Ureter (tissue), 1 donor: Measurements from ENCODE around the gene COPS7A. TPM values are rescaled to one million over a fixed set of nuclear protein-coding genes. Genes with fewer than 3 reads are reported as not detected.

Source experiments
- DNase-seq: peaks from one replicate; pipeline ENCODE4 v3.0.0-alpha.2; 2020; ENCODE audit warnings: low spot score
- total RNA-seq: library from RNA; stranded (reverse); gene quantifications from one replicate; pipeline ENCODE4 v1.2.4, GENCODE V29; 2023
- donor health status: DM: yes; HTN: yes; CAD: no.

COPS7A gene
- total RNA-seq, 1 donor from 2014 or later, result 77.9 TPM

GRCh38 chr12:6750506-6750905 is 26.7 kb downstream of the COPS7A start:
- DNase-seq, result no peak

GRCh38 chr12:6751767-6752166 is 27.9 kb downstream of the COPS7A start:
- no peak for DNase-seq

DNA sequence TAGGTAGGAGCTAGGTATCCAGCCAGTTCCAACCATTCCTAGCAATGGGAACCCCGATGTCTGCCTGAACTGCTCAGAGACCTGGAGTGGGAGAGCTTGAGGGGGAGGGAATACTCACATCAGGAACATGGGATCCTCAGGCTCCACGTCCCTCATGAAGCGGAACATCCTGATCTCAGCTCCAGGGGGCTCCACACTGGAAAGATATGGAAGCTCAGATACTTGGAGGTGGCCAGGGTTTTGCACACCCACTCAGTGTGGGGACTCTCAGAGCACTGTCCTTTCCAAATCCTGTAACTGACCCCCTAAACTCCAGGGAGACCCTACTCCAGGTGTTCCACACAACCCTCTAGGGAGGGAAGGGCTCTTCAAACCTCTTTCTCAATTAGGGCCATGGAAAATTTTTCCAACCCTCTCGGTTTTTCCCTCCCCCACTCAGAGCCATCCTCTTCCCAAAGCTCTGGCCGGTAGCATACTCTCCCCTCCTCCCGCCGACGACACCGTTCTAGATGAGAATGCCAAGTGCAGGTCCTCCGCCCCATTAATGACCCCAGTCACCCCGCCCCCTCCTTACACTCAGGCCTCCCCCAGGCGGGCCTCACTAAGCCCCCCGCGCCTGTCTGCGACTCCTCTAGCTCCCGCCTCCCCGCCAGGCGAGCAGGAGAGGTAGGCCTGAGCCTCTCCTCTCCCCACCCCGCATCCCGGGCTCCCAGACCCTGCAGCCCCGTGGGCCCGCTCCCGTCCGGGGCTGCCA is 28.5 kb downstream of the COPS7A start:
- DNase-seq, result no peak

DNA sequence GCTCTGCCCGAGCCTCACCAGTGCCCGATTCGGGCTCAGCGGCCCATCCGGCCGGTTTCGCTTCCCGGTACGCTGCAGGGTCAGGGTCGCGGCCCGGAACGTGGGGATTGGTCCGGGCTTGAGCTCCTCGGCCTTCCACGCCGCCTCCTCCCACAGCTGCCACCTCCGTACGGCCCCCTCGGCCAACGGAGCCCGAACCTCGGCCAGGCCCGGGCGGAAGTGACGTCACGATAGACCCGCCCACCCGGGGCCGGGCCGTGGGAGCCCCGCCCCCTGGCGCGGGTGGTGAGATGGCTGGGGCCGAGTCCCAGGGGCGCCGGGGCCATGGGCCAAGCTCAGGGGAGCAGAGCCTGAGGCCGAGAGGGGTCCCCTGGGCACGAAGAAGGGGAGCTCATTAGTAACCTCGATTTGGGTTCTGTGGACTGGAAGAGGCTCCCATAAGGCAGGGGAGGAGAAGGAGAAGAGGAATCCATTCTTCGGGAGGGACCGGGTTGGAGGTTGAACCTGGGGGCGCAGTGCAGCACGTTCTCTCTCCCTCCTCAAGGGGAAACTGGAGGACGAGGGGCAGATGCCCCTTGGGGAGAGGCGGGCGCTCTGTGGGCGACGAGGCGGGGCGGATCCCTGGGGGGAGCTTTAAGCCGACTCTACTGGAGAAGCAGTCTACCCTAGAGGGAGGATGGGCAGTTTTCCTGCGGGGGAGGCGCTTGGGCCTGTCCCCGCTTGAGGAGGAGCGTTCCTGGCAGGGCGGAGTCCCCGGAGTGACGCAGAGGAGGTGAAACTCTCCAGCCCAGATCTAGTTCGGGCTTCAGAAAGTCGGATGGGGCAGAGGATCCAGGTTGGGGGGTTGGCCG is 29.3 kb downstream of the COPS7A start, which contains the start of gene MLF2:
TSS of gene MLF2 (minus strand) at position 221 of the 851 bp plus-strand sequence. CDS start 807 bp downstream, outside the sequence.
- peak; percentile 99 for DNase-seq

DNA sequence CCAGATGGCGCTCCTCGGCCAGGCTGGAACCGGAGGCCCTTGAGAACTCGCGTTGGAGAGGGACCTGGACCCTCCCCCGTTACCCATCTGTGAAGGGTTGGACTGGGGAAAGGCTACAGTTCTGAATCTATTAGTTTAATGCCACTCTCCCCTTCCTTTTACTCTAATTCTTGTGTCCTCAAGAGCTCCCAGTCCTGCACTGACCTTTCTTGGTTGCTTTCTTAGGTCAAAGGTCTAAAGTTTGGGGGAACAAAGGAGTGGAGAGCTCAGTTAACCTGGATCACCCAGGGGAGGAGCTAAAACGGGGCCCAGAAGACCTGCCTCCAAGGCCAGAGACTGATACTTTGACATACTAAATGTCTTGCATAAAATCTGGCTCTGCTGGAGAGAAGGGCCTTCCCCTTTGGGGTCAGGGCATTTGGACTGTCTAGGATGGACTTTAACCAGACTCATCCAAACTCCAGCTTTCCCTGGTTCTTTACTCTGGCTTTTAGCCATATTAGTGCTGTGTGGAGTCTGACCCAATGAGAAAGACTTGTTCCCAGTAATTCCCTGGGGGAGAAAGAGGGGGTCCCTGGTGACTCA is 30.0 kb downstream of the COPS7A start:
- no peak for DNase-seq

DNA sequence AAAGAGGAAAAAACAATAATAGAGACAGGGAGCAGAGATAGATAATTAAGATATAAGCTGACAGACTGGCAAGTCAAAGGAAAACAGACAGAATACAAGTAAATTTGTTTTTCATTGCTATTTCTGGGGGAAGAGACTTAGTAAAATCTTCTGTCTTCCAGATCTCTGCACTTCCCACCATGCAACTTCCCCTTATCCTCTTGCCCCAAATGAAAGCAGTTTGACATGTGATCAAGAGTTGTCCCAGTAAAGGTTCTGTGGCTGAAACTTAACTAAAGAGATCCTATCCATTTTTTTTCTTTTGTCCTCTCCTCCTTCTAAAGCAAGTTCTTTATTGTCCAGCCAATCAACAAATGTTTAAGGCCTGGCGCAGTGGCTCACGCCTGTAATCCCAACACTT is 30.6 kb downstream of the COPS7A start:
- no peak for DNase-seq

- DNase-seq, result no peak
Observed at GRCh38 chr12:6757028-6757690, 33.3 kb downstream of the COPS7A start.

DNA sequence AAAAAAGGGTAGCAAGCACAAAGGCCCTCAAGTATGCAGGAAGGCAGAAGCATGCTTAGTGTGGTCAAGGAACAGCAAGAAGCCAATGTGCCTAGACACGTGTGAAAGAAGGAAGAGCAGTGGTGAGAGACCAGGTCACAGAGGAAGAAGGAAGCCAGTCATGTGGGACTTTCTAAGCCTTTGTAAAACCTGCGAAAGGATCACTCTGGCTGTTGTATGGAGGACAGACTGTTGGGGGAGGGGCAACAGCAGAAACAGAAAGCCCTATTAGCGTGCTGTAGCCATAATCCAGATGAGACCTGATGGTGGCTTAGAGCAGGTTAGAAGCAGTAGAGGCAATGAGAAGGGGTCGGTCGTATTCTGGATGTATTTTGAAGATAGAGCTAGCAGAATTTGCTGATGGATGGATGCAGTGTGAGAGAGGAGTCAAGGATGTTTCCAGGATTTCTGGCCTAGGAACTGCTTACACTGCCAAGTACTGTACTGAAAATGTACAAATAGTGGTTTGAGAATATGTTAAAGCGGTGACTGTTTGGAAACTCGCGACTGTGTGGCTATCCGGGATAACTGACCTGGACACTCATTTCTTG is 34.8 kb downstream of the COPS7A start:
- DNase-seq, result no peak

DNA sequence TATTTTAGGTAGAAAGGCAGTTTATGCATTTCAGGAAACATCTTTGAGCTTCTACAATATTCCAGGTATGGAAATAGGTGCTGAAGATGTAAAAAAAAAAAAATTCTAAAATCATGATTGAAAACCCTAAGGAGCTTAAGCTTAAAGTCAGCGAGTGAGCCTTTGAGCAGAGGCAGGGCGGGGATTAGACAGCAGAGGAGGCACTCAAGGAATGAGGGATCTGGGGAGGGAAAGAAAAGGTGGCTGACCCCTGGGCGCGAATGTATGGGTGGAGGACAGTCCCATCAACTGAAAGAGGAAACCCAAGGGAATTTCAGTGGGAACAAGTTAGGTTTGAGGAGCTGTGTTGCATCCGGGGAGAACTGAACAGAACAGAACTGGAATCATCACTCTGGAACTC is 35.9 kb downstream of the COPS7A start:
- DNase-seq, result no peak

GRCh38 chr12:6763380-6763779 is 39.5 kb downstream of the COPS7A start:
- DNase-seq, result no peak

DNA sequence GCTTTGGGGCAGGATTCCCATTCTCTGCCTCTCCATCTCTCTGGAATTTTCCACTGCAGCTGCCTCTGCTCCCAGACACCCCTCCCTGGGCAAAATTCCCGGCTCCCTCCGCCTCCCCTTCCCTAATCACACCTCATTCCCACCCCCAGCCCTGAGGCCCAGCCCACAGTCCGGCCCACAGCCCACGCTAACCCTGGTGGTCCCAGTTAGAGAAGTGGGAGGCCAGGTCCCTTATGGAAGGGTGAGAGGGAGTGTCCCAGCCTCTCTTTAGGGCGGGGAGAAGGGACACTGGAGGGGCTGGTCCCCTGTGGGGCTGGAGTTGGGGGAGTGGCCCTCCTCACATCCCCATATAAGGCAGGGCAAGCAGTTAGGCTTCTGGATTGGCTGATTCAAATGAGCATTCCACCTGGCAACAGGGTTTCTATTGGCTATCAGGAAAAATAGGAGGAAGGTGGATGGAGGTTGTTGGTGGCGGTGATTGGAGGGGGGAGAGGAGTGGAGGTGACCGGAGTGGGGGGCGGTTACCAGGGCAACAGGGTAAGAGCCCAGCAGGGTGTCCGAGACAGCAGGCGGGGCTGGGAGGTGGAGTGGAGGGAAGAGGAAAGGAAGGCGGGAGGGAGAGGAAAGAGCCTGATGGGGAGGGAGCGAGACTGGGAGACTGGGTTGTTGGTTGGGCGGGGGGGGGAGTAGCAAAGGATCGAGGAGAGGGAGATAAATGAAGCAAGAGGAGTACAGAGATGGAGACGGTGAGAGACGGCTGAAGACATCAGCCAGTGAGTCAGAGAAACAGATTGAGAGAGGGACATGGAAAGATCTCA is 40.4 kb downstream of the COPS7A start:
- peak; percentile 91 for DNase-seq

DNA sequence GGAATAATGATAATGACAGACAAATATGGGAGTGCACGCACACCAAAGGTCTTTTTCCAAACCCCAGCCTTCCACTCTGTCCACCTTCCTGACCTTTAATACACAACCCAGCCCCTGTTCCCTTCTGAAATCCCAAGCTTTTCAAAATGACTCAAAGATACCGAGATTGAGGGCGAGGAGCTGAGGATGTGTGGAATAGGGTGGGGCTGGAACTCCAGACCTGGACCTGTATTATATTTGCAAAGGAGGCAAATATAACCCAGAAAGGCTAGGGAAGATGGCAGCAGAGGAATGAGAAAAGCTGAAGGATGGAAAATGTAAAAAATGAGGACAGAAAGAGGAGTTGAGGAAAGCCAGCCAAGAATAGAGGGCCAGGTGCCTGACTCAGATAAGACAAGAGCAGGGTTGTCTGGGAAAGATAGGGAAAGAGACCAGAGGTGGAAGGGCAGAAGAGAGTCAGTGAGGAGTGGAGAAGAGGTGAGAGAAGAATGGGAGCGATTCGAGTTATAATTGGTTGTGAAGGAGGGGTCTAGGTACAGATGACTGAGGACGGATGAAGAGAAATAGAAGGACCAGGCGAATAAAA is 41.3 kb downstream of the COPS7A start:
- DNase-seq, result no peak

DNA sequence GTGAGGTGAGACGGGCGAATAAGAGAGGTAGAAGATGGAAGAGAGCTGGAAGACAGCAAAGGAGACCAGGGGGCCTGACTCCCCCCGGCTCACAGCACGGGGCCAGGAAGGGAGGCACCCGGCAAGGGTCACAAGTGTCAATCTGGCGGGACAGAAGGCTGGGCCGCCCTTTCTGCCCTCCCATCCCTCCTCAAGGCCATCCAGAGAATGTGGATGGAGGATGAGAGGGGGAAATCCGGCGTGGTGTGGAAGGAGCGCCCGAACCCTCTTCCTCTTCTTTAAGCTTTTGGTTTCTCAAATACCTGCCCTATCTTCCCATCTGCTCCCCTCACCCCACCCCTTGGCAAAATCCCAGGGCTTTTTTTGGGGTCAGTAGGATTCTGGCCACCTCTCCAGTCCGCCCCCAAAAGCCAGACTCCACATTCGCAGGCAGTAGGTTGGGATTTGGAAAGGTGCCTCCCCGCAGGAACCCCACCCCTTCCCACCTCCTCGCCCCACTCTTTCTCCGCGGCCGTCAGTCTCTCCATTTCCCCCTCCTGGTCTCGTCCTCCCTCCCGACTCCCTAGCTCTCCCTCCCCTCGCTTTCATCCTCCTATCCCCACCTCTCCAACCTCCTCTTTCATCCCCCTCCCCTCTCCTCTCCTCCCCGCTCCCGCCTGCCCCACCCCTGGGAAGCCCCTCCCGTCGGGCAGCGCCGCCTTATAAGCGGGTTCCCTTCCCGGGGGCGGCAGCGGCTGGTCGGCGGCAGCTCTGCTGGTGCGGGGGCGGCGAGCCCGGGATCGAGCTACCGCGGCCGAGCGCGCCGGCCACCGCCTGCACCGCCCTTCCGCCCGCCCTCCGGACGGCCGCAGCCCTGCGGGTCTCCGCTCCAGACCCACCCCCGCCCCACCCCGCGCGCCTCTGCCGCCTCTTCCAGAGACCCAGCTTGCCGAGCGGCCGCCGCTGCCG is 42.1 kb downstream of the COPS7A start, which contains the start of gene PTMS:
TSS of gene PTMS (plus strand) at position 730 of the 948 bp plus-strand sequence. CDS start 343 bp downstream, outside the sequence.
- peak; percentile 85 for DNase-seq

DNA sequence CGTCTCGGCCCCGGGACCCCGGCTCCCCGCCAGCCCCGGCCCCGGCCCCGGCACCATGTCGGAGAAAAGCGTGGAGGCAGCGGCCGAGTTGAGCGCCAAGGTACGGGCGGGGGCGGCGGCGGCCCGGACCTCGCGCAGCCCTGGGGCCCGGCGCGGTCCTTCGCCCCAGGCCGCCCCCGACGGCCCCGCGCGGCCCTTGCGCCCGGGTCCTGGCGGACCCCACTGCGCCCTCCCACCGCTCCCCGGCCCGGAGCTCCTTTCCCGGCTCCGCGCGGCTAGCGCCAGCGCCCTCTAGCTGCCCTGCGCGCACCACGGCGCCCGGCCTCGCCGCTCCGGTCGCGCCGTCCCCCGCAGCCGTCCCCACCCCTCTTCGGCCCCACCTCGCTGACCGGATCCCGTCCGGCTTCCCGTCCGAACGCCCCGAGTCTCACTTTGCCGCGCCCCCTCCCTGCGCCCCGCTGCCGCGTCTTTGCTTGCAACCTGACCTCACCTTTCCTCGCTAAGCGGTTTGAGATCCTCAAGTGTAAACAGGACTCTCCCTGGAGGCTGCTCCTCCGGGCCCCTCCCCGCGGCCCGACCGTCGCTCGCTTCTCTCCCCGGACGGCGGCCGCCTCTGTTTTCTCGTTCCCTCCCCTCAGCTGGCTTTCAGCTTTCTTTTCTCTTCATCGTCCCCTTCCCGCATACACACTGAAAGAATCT is 43.0 kb downstream of the COPS7A start:
- DNase-seq, result peak; percentile 82

DNA sequence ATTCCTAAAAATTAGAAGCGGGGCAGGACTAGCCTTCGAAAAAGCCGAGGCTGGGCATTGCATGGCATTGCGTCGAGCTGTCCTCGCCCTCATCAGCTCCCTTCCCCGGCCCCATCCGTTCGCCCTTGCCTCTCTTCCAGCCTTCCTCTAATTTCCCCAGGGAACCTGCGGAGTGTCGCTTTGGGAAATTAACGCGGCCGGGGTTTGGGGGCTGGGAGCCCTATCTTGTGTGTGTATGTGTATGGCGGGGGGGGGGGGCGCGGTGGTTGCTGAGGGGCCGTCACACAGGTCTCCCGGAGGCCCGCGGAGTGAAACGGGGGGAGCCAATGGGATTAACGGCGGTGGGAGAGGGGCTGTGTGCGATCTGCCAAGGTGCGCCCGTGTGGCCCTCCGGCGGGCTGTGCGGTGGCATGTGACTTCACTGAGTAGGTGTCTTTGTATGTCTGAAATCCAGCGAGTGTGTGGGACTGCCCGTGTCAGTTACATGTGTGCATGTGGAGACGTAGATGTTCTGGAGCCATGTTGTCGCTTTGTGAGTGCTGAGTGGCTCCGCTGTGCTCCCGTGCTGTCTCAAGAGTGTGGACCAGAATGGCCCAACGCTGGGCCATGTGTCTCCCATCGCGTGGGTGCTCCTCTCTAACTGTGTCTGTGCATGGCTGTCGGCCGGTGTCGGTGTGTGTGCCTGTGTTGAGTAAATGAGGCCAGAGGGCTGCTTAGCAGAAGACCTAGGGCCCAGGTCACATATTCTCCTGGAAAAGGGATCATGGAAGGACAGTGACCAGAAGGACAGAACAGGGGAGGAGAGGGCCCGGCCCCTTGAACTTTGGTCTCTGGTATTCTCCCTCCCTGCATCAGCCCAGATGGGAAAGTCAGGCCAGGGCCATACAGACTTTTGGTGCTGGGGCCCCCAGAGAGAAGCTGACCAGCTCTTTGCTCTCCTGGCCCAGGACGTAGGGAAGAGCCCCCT is 43.8 kb downstream of the COPS7A start:
- no peak for DNase-seq

GRCh38 chr12:6768437-6768914 is 44.6 kb downstream of the COPS7A start:
- DNase-seq, result no peak

GRCh38 chr12:6768990-6769389 is 45.1 kb downstream of the COPS7A start:
- peak; percentile 65 for DNase-seq
